Activated T-helper 1 cell treated with Interleukin-2 at 50 U/mL for 16 hours (primary cell): ENCODE results near the gene USPL1.
"Not testable (repeated sequence)": the region's sequence is repeated elsewhere in the genome, so short reads cannot be mapped to it uniquely, and the experiment has no call there.

Experiments
- DNase-seq: peaks from one replicate; pipeline ENCODE4 v3.0.0-alpha.2; 2020; ENCODE audit warnings: low read depth

The USPL1 gene

GRCh38 chr13:30617315-30618185 lies at the start of gene USPL1:
Gene USPL1 (plus strand): TSS chr13:30617920. CDS start chr13:30621141, 3,221 bp downstream.
- DNase-seq, result peak; percentile 99

- DNase-seq, result no peak
These were observed 47.7 kb upstream of the USPL1 start for GRCh38 chr13:30569901-30570576.

GRCh38 chr13:30570691-30571090 lies 47.0 kb upstream of the USPL1 start:
- no peak for DNase-seq

- DNase-seq, result no peak
These were observed 44.9 kb upstream of the USPL1 start for GRCh38 chr13:30572859-30573275.

- DNase-seq, result peak; percentile 25
These were observed 41.2 kb upstream of the USPL1 start for GRCh38 chr13:30576528-30576927.

GRCh38 chr13:30577401-30577852 lies 40.3 kb upstream of the USPL1 start:
- peak; percentile 18 for DNase-seq

- no peak for DNase-seq
These were observed 36.7 kb upstream of the USPL1 start for GRCh38 chr13:30580852-30581502.

GRCh38 chr13:30581582-30581981 lies 36.1 kb upstream of the USPL1 start:
- no peak for DNase-seq

GRCh38 chr13:30584051-30584731 lies 33.5 kb upstream of the USPL1 start:
- no peak for DNase-seq

- no peak for DNase-seq
These were observed 31.9 kb upstream of the USPL1 start for GRCh38 chr13:30585748-30586262.

- DNase-seq, result no peak
These were observed 30.5 kb upstream of the USPL1 start for GRCh38 chr13:30587231-30587630.

- DNase-seq, result no peak
These were observed 30.0 kb upstream of the USPL1 start for GRCh38 chr13:30587739-30588138.

- DNase-seq, result no peak
These were observed 24.7 kb upstream of the USPL1 start for GRCh38 chr13:30593001-30593400.

- DNase-seq, result no peak
These were observed 17.2 kb upstream of the USPL1 start for GRCh38 chr13:30600496-30600895.

GRCh38 chr13:30601836-30602235 lies 15.9 kb upstream of the USPL1 start:
- DNase-seq, result no peak

- DNase-seq, result no peak
These were observed 12.7 kb upstream of the USPL1 start for GRCh38 chr13:30605052-30605451.

- not testable (repeated sequence) for DNase-seq
These were observed 10.5 kb upstream of the USPL1 start for GRCh38 chr13:30607186-30607585.

GRCh38 chr13:30607908-30608307 lies 9.8 kb upstream of the USPL1 start:
- DNase-seq, result peak; percentile 36

- DNase-seq, result no peak
These were observed 9.4 kb upstream of the USPL1 start for GRCh38 chr13:30608364-30608763.

GRCh38 chr13:30610311-30610710 lies 7.4 kb upstream of the USPL1 start:
- no peak for DNase-seq

- DNase-seq, result no peak
These were observed 2.2 kb upstream of the USPL1 start for GRCh38 chr13:30615481-30615865.
